ENCODE results near the gene PAX6. TPM values are rescaled to one million over a fixed set of nuclear protein-coding genes. Genes with fewer than 3 reads are reported as not detected.

The PAX6 gene
- total RNA-seq (2014; rRNA removed; shearing (Covaris generic)), result 6.6 and 9.3 TPM in 2 replicates

DNA sequence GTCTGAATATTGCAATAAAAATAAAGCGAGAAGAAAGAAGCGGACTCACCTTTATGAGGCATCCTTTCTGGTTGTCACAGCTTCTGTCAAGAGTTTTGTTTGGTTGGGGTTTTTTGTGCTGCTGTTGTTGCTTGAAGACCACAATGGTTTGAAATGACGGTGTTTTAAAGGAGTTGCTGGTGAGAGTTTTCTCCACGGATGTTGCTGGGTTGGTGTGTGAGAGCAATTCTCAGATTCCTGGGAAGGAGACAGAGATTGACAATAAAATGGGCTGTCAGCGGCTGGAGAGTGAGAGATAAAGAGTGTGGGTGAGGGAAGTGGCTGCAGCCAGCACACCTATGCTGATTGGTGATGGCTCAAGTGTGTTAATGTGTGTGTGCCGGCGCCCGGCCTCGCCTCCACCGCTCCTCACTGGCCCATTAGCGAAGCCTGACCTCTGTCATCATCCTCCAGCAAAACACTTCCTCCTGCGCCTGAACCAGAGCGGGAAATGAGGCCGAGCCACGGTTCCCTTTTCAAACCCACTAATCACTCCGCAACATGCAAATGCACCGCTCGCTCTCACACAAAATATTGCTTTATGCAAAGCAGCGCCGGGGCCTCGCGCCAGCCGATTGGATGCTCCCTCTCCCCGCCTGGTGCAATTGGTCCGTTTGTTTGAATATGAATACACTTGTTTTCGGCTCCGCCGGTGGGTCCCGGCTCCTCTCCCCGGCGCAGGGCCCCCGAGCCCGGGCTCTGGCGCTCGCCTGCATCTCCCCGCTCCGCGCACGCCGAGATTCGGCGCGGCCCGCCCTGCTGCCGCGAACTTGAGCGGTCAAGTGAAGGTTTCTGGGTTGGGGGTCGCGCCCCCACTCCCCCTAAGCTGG, at the start of gene PAX6:
Gene PAX6, minus strand, starts transcription at position 544 of the 869 bp plus-strand sequence. CDS start 4,911 bp downstream, outside the sequence.
- H3K27ac ChIP-seq, result peak within 1 kb of the TSS; percentile 42
- DNase-seq, result peak; percentile 29 to 47

DNA sequence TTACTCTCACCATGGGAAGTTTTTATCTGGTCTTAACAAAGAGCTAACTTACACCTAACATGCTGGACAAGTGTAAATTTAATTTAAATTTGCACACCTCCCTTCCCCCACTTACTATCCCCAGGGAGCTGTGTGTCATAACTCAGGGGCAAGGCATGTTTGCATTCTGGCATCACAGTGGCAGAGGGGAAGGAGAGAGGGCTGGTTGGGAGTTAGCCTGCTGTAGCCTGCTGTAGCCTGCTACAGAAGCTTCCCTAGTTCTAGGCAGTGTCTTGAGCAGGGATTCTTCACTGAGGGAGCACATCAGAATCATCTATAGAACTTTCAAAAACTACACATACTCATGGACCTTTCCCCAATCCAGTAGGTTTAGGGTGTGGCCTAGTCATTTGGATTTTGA, 49.3 kb upstream of the PAX6 start:
- DNase-seq, result no peak
- H3K27me3 ChIP-seq, result peaks cover 4% of the 10 kb centered on the region; the same call in 1 of the 2 replicates
- H3K4me1 ChIP-seq, result no peaks in the 10 kb centered on the region
- no peaks in the 10 kb centered on the region for H3K36me3 ChIP-seq
- H3K27ac ChIP-seq, result no peak overlapping the region
- H3K9me3 ChIP-seq (replicated peaks), result no peaks in the 10 kb centered on the region
- no peak overlapping the region for H3K4me3 ChIP-seq

More for the DNA sequence above, at the start of gene PAX6:
- Histone ChIP-seq H3K27me3 (no peaks in the 10 kb centered on the region), H3K36me3 (no peaks in the 10 kb centered on the region), H3K4me3 (peak within 1 kb of the TSS; percentile 67), H3K4me1 (0 out of 2 replicates have a peak, but pooled peaks cover 3% of the 10 kb centered on the region), H3K9me3 (replicated peaks) (no peaks in the 10 kb centered on the region)

DNA sequence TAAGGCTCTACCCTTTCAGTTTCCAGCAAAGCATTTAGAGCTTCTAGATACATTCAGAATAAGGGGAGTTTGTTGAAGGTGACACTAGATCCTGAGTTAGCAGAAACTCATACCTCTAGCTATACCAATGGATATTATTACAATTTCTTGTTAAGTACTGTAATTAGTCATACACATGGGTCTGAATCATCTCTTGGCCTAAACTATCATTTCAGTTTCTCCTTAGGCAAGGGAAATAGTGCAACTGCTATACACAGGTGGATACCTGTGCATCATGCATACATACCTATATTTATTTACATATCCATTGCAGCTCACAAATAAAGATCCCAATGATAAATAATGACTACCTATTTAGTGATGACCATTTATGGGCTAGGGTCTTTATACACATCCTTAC, 45.1 kb upstream of the PAX6 start:
- Histone ChIP-seq H3K27me3 (peaks cover 4% of the 10 kb centered on the region; the same call in 1 of the 2 replicates), H3K4me3 (no peak overlapping the region), H3K4me1 (no peaks in the 10 kb centered on the region), H3K36me3 (no peaks in the 10 kb centered on the region), H3K27ac (no peak overlapping the region), H3K9me3 (replicated peaks) (no peaks in the 10 kb centered on the region)
- DNase-seq, result no peak

DNA sequence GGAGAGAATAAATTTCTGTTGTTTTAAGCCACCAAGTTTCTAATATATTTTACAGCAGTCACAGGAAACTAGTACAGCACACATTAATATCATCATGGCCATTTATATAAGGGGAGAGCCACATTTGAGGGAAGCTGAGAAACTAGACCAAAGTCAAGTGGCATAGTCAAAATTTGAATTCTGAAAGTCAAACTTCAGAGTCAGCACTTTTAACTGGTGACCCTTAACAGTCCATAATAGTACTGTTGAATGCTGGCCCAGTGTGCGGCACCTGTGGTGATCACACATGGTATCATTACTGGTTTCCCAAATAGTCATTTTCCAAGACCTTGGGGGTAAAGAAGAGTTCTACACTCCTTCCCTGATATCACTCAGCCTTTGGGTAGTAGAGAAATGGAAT, 44.3 kb upstream of the PAX6 start:
- Histone ChIP-seq H3K9me3 (replicated peaks) (no peaks in the 10 kb centered on the region), H3K27ac (no peak overlapping the region), H3K27me3 (peaks cover 4% of the 10 kb centered on the region; the same call in 1 of the 2 replicates), H3K4me3 (no peak overlapping the region), H3K36me3 (no peaks in the 10 kb centered on the region), H3K4me1 (no peaks in the 10 kb centered on the region)
- no peak for DNase-seq

DNA sequence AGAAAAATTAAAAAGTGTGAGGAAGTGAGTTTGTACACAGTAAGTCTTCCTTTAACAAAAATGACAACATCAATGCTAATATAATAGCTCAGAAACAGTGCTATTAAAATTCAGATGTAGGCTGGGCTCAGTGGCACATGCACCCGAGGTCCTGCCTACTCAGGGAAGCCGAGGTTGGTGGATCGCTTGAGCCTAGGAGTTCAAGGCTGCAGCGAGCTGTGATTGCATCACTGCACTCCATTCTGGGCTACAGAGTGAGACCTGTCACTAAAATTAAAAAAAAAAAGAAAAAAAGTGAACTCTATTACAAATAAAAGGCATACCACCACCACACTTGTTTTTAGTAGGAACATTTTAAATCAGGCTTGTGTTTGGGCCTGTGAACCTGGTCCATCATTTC, 39.2 kb upstream of the PAX6 start:
- no peak for DNase-seq
- no peak overlapping the region for H3K27ac ChIP-seq

DNA sequence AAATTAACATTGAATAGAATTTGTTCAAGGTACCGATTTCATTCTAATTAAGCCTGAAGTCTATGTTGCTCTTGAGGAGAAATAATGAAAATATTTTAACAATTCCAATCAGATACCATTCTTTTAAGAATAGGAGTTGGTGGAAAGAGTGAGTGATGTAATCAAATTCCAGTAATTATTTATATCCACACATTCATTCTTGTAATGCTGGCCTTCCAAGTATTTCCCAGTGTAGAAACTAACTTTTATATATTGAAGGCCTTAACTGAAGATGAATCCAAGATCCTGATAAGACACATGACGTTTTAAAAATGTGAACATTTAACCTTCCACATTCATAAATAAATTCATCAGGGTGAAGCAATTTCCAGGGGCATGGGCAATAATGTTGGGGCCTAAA, 36.6 kb upstream of the PAX6 start:
- H3K36me3 ChIP-seq, result no peaks in the 10 kb centered on the region
- no peaks in the 10 kb centered on the region for H3K4me1 ChIP-seq
- no peak overlapping the region for H3K4me3 ChIP-seq
- H3K27me3 ChIP-seq, result no peaks in the 10 kb centered on the region
- DNase-seq, result no peak
- H3K27ac ChIP-seq, result no peak overlapping the region
- no peaks in the 10 kb centered on the region for H3K9me3 ChIP-seq (replicated peaks)

More for the DNA sequence above, 39.2 kb upstream of the PAX6 start:
- no peaks in the 10 kb centered on the region for H3K27me3 ChIP-seq
- H3K4me3 ChIP-seq, result no peak overlapping the region
- no peaks in the 10 kb centered on the region for H3K9me3 ChIP-seq (replicated peaks)
- no peaks in the 10 kb centered on the region for H3K4me1 ChIP-seq
- H3K36me3 ChIP-seq, result no peaks in the 10 kb centered on the region

DNA sequence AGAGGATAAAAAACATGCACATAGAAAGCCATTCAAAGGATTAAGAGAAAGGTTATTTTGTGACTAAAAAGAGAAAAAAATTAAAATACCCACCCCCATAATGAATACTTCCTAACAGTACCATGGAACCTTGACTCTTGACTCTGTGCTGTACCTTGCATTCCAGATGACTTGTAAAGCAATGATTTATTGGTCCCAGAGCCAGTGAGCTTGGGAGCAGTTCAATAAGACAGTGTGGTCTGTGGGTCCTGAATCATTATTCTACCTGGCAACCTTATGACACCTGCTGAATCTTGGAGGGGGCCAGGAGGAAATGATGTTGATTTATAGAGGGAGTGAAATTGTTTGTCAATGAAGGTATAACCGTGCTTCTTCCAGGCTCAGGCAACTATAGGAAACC, 34.2 kb upstream of the PAX6 start:
- H3K36me3 ChIP-seq, result no peaks in the 10 kb centered on the region
- no peaks in the 10 kb centered on the region for H3K4me1 ChIP-seq
- H3K27ac ChIP-seq, result no peak overlapping the region
- no peak overlapping the region for H3K4me3 ChIP-seq
- H3K9me3 ChIP-seq (replicated peaks), result no peaks in the 10 kb centered on the region
- no peaks in the 10 kb centered on the region for H3K27me3 ChIP-seq
- no peak for DNase-seq

DNA sequence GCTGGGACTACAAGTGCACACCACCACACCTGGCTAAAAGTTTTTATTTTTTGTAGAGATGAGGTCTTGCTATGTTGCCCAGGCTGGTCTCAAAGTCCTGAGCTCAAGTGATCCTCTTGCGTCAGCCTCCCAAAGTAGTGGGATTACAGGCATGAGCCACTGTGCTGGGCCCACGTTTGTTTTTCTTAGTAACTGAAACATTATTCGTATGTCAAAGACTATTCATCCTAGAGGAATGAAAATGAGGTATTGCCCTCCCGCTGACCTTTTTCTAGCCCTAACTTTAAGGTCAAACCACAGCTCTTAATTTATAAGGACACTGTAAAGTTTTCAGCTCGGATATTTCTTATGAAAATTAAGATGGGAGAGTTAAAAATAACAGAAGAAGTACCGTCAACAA, 33.2 kb upstream of the PAX6 start:
- Histone ChIP-seq H3K9me3 (replicated peaks) (no peaks in the 10 kb centered on the region), H3K36me3 (no peaks in the 10 kb centered on the region), H3K4me1 (no peaks in the 10 kb centered on the region), H3K27ac (no peak overlapping the region), H3K4me3 (no peak overlapping the region), H3K27me3 (no peaks in the 10 kb centered on the region)
- DNase-seq, result no peak

DNA sequence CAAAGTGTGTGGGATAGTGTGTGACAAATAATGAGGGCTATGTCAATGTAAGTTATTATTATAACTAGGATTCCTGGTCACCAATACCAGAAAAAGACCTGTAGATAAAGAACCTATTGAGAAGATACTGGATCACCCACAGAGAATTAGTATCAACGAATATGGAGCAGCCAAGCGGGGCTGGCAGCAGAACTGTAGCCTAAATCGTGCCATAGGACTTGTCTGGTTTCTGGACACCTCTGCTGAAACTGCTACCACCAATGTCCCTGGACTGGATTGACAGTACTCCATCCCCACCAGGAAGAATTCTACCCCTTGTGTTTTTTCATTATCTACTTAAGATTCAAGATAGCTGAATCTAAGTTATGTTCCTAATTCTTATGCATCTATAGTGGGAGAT, 30.3 kb upstream of the PAX6 start:
- Histone ChIP-seq H3K4me3 (no peak overlapping the region), H3K36me3 (no peaks in the 10 kb centered on the region), H3K27ac (no peak overlapping the region), H3K27me3 (no peaks in the 10 kb centered on the region), H3K9me3 (replicated peaks) (no peaks in the 10 kb centered on the region), H3K4me1 (no peaks in the 10 kb centered on the region)
- no peak for DNase-seq

DNA sequence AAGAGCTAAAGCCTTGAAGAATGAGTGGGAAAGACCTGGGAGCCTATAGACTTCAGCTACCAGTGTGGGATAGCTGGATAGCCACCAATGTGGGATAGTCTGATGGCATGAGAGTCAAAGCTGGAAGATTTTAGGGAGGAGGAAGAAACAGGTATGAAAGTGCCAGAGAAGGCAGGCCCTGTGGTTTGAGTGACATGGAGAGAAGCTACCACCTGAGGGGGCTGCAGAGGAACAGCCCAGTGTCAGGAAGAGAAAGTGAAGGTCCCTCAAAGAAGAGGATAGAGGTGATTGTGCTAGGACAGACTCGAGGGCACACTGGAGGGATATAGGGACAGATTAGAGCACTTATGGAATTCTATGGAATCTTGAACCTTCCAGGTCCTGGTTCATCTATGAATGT, 23.1 kb upstream of the PAX6 start:
- Histone ChIP-seq H3K27ac (no peak overlapping the region), H3K27me3 (peaks cover 4% of the 10 kb centered on the region; the same call in 1 of the 2 replicates), H3K4me1 (peaks cover 2% of the 10 kb centered on the region), H3K9me3 (replicated peaks) (no peaks in the 10 kb centered on the region), H3K36me3 (no peaks in the 10 kb centered on the region), H3K4me3 (no peak overlapping the region)
- DNase-seq, result no peak

DNA sequence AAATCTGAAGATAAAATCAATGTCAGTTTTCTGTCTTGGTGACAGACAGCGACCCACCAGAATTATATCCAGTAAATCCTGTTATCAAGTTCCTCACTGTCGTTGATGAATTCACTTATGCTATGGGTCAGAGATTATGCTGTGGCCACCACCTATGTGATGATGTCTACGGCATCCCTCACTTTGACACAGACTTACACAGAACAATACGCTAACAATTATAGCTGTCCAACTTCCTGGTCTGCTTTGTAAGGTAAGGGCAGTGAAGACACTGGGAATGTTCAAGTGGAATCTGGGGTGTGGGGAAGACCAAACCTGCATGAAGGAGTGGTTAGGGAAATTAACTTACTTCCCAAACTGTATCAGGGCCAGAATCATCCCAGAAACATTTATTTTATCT, 19.3 kb upstream of the PAX6 start:
- Histone ChIP-seq H3K27me3 (peaks cover 4% of the 10 kb centered on the region; the same call in 1 of the 2 replicates), H3K4me1 (peaks cover 5% of the 10 kb centered on the region), H3K36me3 (no peaks in the 10 kb centered on the region), H3K27ac (no peak overlapping the region), H3K9me3 (replicated peaks) (no peaks in the 10 kb centered on the region), H3K4me3 (no peak overlapping the region)
- DNase-seq, result no peak

DNA sequence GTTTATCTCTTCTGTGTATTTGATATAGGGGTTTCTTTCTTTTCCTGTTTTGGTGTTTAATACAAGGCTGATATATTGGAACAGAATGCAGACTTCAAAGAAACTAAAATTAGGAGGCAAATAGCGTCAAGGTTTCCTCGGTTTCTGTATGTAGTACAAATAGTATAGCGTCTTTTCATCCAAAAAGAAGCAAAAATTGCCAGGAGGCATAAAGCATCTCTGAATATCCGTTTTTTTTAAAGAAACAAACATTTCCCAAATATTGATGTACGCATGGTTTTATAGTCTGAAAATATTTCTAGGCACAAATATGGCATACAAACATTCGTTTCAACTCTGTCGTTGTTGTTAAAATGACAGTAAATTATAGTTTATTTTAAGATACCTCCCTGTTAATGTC, 17.1 kb upstream of the PAX6 start:
- no peak for DNase-seq
- H3K4me1 ChIP-seq, result peaks cover 5% of the 10 kb centered on the region
- no peak overlapping the region for H3K27ac ChIP-seq
- no peaks in the 10 kb centered on the region for H3K36me3 ChIP-seq
- no peaks in the 10 kb centered on the region for H3K9me3 ChIP-seq (replicated peaks)
- no peaks in the 10 kb centered on the region for H3K27me3 ChIP-seq
- no peak overlapping the region for H3K4me3 ChIP-seq

DNA sequence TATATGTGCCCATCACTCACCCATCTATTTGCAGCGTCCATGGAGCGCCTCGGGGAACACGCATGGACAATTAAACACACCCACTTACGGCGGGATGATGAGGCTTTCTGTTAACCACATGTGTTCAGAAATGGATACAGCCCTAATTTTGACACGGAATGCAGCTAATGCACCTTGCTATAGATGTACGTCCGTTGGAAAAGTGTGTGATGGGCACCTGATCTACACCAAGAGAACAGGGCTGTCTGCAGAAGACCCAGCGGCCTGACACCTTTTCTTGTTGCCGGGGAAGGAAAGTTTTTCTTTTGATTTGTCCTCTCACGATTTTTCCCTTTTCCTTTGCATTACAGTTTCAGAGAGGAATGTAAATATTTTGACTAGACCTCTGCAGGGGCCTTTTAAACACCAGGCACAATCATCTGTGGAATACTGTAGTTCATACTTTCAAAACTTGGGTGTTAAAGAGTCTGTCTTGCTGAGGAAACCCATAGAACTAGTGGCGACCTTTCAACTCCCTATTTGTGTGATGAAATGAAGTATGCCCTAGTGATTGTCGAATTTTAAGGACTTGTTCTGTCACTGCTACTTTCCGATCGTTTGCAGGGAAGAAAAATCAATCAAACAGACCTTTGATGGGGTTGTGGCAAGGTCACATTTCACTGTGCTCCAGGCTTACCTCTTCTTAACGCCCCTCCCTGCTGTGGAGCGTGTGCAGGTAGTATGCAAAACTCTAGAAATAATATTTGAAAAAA, 16.5 kb upstream of the PAX6 start:
- H3K4me3 ChIP-seq, result no peak overlapping the region
- peaks cover 5% of the 10 kb centered on the region for H3K4me1 ChIP-seq
- no peak for DNase-seq
- no peaks in the 10 kb centered on the region for H3K27me3 ChIP-seq
- no peak overlapping the region for H3K27ac ChIP-seq
- no peaks in the 10 kb centered on the region for H3K36me3 ChIP-seq
- H3K9me3 ChIP-seq (replicated peaks), result no peaks in the 10 kb centered on the region

DNA sequence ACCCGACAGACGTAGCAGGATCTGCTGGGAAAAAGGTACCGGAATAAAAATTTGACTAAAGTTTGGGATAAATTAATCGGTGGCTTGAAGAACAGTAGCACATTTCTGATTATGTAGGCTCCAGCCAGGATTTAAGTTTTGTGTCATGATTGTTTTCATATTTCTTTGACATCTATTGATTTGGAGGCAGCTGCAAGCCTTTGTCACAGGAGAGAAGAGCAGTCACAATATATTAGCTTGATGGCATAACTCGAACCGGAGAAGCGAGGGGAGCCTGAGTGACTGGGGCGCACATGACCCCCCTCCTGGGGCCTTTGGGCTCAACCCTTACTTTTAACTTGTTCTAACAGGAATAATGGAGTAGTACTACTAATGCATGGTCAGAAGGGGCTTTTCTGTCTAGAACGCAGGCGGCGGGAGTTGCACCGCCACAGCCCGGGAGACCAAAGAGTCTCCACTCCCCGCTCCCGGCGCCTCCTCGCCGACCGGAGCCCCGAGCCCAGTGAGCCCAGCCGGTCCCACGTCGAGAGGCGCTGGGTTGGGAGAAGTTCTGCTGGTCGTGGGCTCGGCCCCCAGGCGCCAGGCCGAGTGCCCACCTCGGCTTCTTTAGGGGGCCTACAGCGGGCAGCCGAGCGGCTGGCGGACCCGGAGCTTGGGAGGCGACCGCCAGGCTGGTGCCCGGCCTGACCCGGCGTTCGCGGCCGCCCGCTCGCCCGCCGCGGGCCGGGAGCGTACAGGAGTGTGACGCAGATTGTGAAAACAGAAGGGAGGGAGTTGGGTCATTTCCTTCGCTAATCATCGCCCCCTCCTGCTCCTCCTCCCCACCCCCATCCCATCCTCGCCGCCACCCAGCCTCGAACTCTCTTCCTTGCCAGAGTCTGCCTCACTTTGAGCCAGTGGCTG, 15.7 kb upstream of the PAX6 start:
- H3K9me3 ChIP-seq (replicated peaks), result no peaks in the 10 kb centered on the region
- H3K27ac ChIP-seq, result no peak overlapping the region
- no peaks in the 10 kb centered on the region for H3K27me3 ChIP-seq
- DNase-seq, result no peak
- H3K4me1 ChIP-seq, result peaks cover 5% of the 10 kb centered on the region
- no peaks in the 10 kb centered on the region for H3K36me3 ChIP-seq
- no peak overlapping the region for H3K4me3 ChIP-seq
